ENCODE results near the gene DHTKD1.
"Not testable (repeated sequence)": the region's sequence is repeated elsewhere in the genome, so short reads cannot be mapped to it uniquely, and the experiment has no call there.

The DHTKD1 gene

GRCh38 chr10:12140038-12140437 is 71.3 kb downstream of the DHTKD1 start:
- DNase-seq (ENCODE audit: low spot score) = no peak

GRCh38 chr10:12144538-12144937 is 75.8 kb downstream of the DHTKD1 start:
- DNase-seq (ENCODE audit: low spot score) = no peak

DNA sequence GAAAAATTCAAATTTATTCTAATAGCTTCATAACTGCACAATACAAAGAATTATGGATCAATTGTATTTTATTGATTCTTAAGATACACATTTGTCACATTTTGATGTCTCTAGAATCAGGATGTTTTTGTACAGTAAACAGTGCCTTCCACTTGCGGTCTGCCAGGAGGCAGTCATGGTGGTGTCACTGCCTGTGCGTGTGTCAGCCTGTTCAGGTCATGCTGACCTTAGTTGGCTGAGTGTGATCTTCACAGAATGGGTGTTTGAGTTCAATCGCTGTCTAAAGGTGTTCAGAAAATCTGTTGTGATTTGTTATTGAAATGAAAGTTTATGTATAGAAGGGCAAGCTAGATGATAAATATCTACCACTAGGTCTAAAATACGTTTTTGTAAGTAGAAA is 81.4 kb downstream of the DHTKD1 start:
- DNase-seq (ENCODE audit: low spot score) = no peak

DNA sequence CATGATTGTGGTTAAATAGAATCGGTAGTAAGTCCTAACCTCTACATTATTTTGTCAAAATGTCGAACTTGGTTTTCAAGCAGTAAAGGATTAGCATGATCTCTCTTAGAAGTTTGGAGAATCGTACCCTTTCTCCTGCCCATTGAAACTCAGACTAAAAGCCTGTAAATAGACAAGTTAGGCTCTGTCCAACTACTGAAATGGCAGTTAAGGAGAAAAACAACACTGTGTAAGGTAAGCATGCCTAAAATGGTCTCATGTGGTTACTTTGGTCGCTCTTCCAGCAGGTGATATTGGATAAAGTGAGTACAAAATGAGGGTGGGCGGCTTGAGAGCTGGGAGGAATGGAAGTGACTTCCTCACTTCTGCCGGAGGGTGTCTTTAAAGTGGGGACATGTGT is 85.8 kb downstream of the DHTKD1 start:
- no peak for DNase-seq (ENCODE audit: low spot score)

- DNase-seq (ENCODE audit: low spot score) = no peak
Measured at GRCh38 chr10:12156367-12157123, 87.8 kb downstream of the DHTKD1 start.

DNA sequence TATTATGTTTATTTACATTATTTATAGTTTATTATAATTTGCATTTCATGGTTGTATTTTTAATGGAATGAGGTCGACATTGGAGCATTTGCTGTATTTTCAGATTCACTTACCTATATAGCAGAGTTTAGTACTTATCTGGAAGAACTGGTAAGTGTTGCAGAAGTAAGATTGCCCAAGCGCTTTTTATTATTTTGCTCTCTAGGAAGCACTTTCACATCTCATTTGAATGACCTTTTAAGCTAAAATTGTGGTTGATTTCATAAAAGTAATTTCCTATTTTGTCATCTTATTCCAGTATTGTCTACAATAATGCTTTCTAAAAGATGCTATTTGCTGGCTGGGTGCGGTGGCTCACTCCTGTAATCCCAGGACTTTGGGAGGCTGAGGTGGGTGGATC is 89.4 kb downstream of the DHTKD1 start:
- no peak for DNase-seq (ENCODE audit: low spot score)

DNA sequence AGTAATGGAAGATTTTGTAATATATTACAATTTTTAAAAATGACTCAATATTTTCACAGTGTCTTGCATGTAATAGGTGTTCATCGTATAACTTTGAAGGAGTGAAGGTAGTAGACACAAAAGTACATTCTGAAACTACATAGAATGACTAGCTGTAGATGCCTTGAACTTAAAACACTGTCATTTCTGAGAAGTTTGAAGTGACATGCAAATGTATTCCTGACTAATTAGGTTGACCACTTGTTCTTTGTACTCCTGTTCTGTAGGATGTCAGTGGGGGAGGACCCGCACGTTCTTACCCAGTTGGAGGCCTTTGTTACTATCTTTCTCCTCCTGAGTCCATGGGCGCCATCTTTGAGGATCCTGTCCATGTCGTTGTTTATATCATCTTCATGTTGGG is 91.9 kb downstream of the DHTKD1 start:
- no peak for DNase-seq (ENCODE audit: low spot score)

- DNase-seq (ENCODE audit: low spot score) = no peak
Measured at GRCh38 chr10:12162927-12163326, 94.2 kb downstream of the DHTKD1 start.

DNA sequence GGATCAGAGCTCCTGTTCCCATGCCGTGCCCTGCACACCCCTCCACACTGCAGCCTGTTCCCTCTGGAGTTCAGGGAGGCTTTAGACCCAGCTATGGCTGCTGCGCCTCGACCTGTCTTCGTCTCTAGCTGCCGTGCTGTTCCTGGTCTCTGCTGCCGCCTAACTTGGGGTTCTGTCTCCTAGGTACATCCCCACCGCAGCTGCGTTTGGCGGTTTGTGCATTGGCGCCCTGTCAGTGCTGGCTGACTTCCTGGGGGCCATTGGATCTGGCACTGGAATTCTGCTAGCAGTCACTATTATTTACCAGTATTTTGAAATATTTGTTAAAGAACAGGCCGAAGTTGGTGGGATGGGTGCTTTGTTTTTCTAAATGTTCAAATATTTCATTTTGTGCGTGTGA is 95.3 kb downstream of the DHTKD1 start:
- DNase-seq (ENCODE audit: low spot score) = no peak

- DNase-seq (ENCODE audit: low spot score) = peak; percentile 83
Measured at GRCh38 chr10:12165036-12165435, 96.3 kb downstream of the DHTKD1 start.

GRCh38 chr10:12165999-12166775 is 97.4 kb downstream of the DHTKD1 start:
- DNase-seq (ENCODE audit: low spot score) = peak; percentile 20

- not testable (repeated sequence) for DNase-seq (ENCODE audit: low spot score)
Measured at GRCh38 chr10:12171512-12171911, 102.8 kb downstream of the DHTKD1 start.

All from pons (tissue), 1 donor.